SHP77 treated with DMSO at 0.1 percent for 48 hours (cell line): ENCODE measurements around the gene TANGO2.

Experiments
- DNase-seq: peaks from one replicate; lab custom pipeline; 2025; lab: John Stamatoyannopoulos, UW

Gene TANGO2

GRCh38 chr22:19995611-19996339, 25.1 kb upstream of the TANGO2 start:
- no peak for DNase-seq

DNA sequence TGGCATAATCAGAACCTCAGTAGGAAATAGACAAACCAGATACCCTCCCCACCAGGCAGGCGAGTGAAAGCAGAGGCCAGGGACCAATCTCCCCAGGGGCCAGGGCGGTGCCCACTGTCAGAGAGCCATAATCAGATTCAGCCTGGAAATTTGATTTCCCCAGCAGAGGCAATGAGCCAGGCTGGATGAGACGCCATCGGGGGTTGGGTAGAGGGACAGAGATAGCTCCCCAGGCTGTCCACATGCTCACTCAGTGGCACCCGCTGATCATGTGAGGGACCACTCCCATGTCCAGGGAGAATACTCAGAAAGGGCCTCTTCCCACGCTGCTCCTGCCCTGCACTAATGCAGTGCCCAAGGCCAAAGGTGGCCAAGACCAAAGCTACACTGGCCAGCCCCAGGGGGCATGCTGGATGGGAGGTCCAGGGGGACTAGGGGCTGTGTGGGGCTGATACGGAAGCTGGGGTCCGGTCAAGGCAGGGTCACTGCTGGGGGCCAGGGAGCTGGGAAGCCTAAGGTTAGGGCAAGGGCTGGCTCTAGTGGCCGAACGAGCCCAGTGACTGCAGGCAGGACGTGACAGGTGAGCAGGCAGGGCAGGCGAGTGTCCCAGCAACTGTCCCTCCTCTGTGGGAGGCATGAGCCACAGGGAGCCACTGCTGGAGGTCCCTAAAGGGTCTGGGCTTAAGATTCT, 24.1 kb upstream of the TANGO2 start:
- no peak for DNase-seq

DNA sequence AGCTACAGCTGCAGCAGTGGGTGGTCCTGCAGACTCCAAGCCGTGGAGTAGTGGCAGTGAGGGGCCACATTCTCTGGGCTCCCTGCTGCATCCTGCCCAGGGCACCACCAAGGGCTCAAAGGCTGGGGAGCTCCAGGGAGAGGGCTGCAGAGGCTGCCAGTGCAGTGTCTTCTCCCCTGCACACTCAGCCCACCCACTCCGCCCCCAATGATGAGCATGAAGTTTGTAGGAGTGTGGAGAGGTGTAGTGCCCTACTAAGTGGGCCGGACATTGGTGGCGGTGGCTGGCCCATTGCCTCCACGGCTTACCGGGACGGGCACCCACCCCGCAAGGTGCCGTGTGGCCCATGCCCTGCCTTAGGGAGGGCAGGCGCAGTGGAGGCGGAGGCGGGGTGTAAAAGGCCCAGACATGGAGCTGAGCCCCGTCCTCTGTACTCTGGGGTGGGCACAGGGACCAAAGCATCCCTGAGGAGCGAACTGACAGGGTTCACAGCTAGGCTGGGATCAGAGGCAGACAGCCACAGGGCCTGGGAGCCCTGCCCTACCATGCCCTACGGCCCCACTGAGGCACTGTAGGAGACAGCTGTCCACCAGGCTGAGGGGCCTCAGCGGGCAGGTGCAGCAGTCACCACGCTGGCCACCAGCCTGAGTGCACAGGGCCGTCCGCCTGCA, 23.2 kb upstream of the TANGO2 start:
- no peak for DNase-seq

DNA sequence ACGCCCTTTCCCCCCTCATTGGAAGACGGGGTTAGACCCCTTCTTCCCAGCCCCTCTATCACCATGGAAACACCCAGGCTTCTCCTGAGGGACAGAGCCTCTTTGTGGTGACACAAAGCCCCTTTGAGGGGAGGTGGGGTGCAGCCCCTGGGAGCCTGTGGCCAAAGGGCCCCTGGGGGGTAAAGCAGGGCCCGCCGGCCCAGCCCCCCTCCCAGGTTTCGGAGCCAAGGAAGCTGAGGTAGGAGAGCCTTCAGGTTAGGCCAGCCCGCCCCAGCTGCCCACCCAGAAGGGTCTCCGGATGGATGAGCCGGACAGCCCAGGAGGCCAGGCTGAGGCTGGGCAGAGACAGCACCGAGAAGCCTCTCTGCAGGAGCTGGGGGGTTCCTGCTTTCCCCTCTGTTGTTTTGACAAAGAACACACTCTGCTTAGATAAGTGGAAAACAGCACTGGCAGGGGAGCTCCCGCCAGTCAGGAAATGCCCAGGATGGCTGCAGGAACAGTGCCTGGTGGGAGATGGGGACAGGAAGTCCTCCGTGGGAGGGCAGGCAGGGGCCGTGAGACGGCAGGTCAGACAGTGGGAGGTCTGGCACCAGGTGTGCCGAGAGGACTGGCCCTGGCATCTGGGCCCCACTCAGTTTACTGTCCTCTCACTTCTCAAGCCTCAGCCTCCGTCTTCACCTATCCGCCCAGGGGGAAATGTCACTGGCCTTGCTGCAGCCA, 22.5 kb upstream of the TANGO2 start:
- DNase-seq, result no peak

DNA sequence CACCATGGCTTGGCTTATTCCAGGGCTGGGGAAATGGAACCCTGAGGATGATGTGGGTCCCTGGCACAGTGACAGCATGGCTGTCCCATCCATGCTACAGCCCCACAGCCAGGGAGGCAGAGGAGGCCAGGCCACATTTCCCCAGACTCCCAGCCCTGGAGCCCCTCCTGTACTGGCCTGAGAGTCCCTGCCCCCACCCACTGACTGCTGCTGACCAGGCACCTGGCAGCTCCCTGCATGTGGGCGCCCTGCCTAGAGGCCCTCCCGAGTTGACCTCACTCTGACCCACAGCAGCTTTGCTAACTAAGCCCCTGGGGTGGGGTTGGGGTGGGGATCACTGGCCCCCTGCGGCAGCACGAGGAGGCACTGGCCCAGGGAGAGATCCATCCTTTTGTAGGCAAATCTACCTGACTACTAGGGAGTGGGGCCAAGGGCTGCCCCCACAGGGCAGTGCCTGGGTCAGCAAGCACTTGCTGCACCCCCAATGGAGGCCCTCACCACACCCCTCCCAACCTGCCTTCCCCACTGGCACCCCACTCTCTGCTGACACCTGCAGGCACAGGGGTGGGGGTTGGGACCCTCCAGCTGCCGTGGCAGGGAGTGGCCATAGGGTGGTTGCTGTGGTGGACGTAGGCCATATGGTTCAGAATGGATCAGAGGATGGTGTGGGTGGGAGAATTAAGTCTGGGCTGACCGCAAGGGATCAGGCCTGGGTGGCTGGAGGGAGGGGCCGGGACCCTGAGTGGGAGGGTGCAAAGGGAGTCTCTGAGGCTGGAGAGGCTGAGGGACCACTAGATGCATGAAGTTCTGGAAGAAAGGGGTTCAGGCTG, 21.7 kb upstream of the TANGO2 start:
- DNase-seq, result no peak

DNA sequence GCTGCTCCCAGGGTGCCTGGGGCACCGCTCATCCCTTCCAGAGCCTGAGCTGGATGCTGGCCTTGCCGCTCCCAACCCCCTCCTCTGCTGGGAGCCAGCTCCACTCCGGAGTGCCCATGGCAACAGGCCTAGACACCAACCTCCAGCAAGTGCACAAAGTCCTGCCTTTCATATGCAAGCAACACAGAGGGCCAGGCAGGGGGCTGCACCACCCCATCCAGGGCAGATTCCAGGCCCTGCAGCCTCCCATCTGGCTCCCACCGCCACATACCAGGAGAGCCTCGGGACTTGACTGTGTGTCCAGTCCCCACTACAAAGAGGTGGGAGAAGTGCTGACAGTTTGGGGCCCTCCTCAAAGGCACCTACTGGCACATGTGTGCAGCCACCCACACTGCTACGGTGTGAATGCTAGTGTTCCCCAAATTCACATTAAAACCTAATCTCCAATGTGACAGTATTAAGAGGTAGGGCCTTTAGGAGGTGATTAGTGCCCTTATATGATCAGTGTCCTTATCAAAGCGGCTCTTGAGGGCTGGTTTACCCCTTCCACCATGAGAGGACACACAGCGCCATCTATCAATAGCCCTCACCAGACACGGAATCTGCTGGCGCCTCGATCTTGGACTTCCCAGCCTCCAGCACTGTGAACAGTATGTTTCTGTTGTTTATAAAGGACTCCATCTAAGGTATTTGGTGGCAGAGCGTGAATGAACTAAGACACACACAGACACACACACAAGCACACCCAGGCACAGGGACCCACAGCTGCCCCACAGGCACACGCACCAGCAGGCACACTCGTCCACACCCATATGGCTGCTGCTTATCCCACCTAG, 20.4 kb upstream of the TANGO2 start:
- DNase-seq, result no peak

DNA sequence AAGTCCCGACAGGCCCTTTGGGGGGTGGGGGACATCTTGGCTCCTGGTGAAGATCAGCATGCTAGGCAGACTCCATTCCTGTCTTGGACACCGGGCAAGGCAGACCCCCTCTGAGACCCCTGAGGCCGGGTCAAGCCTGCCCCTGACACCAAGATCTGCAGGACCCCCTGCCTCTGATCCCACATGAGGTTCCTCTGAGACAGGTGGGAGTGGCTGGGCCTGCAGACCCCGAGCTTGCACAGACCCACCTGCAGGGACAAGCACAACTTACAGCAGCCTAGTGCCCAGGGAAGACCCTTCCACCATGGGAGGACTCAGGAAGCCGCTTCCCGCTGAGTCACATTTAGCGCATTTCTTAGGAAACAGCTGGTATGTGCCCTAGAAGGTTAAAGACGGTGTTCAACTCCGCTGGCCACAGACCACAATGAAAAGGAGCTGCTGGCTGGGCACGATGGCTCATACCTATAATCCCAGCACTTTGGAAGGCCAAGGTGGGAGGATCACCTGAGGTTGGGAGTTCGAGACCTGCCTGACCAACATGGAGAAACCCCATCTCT, 19.8 kb upstream of the TANGO2 start:
- DNase-seq, result no peak

DNA sequence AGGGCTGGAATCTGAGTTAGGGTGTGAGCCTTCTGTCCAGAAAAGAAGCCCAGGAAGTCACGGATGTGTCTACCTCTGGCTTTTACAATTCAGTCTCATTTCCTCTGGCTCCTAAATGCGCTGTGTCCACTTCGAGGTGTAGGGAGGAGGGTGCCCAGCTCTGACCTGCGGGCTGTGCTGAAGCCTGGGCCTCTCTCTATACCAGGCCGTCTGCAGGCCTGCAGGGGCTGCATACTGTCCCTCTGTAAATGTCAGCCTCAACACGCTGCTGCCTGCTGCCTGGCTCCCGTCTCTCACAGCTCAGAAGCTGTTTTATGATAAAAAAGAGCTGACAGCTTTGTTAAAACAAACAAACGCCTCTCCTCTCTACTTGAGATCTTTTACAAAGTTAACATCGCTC, 18.8 kb upstream of the TANGO2 start:
- DNase-seq, result no peak

DNA sequence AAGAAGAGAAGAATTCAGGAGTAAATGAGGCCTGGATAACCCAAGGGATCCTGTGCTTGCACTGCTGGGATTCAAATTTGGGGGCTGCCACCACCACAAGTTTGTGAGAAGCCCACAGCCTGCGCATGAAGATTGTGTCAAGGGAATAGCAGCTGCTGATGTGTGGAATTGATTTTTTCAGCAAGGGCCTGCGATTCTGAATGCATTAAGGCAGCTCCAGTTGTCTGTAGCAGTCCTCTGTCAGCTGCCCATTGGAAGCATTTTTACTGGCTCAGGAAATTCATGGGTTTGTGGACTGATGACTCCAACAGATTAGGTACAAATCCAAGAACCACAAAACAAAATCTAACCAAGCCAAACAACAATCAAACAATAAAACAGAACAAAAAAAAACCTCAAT, 18.3 kb upstream of the TANGO2 start:
- no peak for DNase-seq

- no peak for DNase-seq
Observed at GRCh38 chr22:20003304-20003703, 17.6 kb upstream of the TANGO2 start.

DNA sequence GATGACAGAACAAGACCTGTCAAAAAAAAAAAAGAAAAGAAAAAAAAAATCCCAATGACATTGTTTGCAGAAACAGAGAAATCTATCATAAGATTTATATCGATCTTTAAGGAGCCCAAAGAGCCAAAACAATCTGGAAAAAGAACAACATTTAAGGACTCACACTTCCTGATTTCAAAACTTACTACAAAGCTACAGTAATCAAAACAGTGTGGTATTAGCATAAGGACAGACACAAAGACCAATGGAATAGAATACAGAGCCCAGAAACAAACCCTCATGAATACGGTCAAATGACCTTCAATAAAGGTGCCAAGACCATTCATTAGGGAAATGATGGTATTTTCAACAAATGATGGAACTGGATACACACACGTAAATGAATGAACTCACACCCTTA, 16.4 kb upstream of the TANGO2 start:
- no peak for DNase-seq

- no peak for DNase-seq
Observed at GRCh38 chr22:20008221-20008995, 12.5 kb upstream of the TANGO2 start.

GRCh38 chr22:20009018-20009491, 11.9 kb upstream of the TANGO2 start:
- no peak for DNase-seq

- no peak for DNase-seq
Observed at GRCh38 chr22:20009582-20010306, 11.2 kb upstream of the TANGO2 start.

DNA sequence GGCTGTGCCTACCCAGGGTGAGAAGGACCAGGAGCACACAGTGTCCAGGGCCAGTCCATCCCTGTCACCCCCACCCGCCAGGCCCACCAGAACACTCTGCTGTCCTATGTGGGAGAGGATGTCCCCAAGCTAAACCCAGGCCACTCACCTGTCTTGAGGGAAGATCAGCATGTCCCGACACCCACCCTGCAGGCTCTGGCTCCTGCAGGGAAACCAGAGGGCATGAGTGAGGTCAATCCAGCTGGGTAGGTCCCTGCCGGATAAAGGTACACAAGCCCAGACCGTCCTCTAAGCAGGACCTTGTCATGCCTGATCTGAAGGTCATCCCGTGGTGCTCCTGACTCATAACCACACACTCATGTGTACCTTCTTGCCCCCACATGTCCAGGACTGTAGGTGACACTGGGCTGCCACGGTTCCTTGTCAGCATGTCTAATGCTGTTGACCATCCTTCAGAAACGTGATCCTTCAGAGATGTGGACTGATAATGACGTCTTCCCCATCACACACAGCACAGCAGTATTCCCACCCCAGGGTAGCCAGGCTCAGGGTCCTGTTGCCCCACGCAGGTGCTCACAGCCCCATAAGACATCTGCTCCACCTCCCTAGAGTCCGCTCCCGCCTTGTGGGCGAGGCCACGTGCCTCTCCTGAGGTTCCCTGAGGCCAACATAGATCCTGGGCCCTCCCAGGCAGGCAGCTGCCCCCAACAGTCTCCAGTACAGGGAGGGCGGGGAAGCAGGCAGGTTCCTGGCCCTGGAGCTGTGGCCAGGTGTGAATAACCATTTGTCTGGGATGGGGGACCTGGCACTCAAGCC, 10.4 kb upstream of the TANGO2 start:
- DNase-seq, result no peak

DNA sequence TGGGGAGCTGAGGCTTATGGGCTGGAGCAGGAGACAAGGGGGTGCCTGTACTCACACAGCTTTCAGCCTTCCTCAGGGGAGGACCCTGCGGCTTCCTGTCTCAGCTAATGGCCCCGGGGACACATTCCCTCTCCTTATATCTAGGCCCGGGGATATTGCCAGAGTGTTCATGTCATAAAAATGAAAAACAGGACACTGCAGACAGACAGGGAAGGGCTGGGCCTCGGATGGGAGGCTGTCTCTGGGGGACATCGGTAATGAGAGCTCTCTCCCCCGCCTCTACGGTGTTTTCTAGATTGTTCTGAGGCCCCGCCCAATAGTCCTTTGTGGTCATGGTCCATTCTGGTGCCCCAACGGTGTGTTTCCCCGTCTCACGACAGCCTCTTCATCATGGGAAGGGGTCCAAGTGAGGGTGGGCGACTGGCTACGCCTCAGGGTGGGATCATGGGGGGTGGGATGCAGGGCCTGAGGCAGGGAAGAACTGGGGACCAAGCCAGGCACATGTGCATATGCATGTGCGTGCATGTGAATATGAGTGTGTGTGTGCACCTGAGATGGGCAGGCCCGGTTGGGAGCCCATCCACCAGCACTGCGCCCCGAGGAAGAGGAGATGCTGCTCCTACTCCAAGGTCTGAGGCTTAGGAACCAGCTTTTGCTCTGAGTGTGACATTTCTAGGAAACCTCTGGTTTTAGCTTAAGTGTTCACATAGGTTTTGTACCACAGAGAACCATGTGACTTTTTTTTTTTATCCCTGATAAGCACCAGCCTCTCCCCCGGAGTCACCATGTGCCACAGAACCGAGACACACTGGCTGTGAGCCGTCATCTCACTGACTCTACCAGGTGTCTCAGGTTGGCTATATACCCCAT, 9.6 kb upstream of the TANGO2 start:
- DNase-seq, result no peak
